Measurements from ENCODE around the gene MED10. TPM values are rescaled to one million over a fixed set of nuclear protein-coding genes. Genes with fewer than 3 reads are reported as not detected.

The MED10 gene
- polyA plus RNA-seq, 1 of the 3 experiments (the other 2 are of a cell fraction): 75.9 TPM

DNA sequence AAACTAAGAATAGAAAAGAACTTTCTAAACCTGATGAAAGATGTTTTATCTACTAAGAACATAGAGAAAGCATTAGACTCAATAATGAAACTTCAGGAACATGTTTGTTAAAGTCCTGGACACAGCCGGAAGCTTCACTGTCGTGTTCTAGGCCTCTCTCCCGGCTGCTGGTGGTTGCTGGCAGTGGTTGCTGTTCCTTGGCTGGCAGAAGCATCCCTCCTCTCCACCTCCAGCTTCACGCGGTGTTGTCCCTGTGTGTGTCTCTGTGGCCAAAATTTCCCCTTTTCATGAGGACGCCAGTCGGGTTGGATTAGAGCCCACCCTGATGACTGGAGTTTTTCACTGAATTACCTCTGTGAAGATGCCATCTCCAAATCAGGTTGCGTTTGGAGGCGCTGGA lies 6.5 kb upstream of the MED10 start:
- WGBS (ENCODE audit: low lambda C conversion rate): 86% methylated on average over 9 of the region's 9 CpGs
- Histone ChIP-seq H3K27ac (ENCODE audit: low read depth in 2 of 2, low read length in 1 of 2) (no peak overlapping the region), H3K9me2 (no peaks in the 10 kb centered on the region), H3K4me3 (ENCODE audit: low read depth in 2 of 2, low read length in 1 of 2) (no peak overlapping the region), H3K9ac (no peak overlapping the region), H3K27me3 (ENCODE audit: insufficient read depth) (no peaks in the 10 kb centered on the region), H3K9me3 (no peaks in the 10 kb centered on the region), H4K20me1 (ENCODE audit: insufficient read depth) (no peaks in the 10 kb centered on the region), H2AFZ (ENCODE audit: low read depth) (no peak overlapping the region), H3K36me3 (replicated peaks in 1 of 2; ENCODE audit: control insufficient read depth in 1 of 2, insufficient read depth in 2 of 2, low read length in 1 of 2) (no peaks in the 10 kb centered on the region), H3K79me2 (ENCODE audit: insufficient read depth) (no peaks in the 10 kb centered on the region), H3F3A (replicated peaks; ENCODE audit: insufficient read depth) (no peaks in the 10 kb centered on the region), H3K4me2 (no peak overlapping the region), H3K4me1 (ENCODE audit: control insufficient read depth in 1 of 2, insufficient read depth in 2 of 2, low read depth in 1 of 2, low read length in 1 of 2) (peaks cover 0 to 2% of the 10 kb centered on the region in 2 experiments; a peak in 2 of 4 replicates)
- TF ChIP-seq RFX5 (IDR thresholded peaks at IDR 0.05; ENCODE audit: low read length): no peak
- no peak for TF ChIP-seq CHD2 (IDR thresholded peaks at IDR 0.05; ENCODE audit: low read length, partially characterized antibody)
- no peak for TF ChIP-seq EP300 (IDR thresholded peaks at IDR 0.05; ENCODE audit: borderline replicate concordance in 1 of 2, low read depth in 1 of 2, low read length in 1 of 2)
- TF ChIP-seq MEF2A (IDR thresholded peaks at IDR 0.05; ENCODE audit: borderline replicate concordance, low read depth): no peak
- no peak for TF ChIP-seq FOXM1 (IDR thresholded peaks at IDR 0.05; ENCODE audit: low read depth)
- TF ChIP-seq POLR2AphosphoS5 (IDR thresholded peaks at IDR 0.05; ENCODE audit: low read depth, low read length): no peak
- no peak for TF ChIP-seq NFIC (IDR thresholded peaks at IDR 0.05; ENCODE audit: borderline replicate concordance)
- no peak for TF ChIP-seq MAX (IDR thresholded peaks at IDR 0.05; ENCODE audit: low read depth)
- no peak for TF ChIP-seq RAD21 (IDR thresholded peaks at IDR 0.05; ENCODE audit: low read length)
- TF ChIP-seq, protein P1, sequence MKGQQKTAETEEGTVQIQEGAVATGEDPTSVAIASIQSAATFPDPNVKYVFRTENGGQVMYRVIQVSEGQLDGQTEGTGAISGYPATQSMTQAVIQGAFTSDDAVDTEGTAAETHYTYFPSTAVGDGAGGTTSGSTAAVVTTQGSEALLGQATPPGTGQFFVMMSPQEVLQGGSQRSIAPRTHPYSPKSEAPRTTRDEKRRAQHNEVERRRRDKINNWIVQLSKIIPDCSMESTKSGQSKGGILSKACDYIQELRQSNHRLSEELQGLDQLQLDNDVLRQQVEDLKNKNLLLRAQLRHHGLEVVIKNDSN (IDR thresholded peaks at IDR 0.05; ENCODE audit: borderline replicate concordance, low read depth): no peak
- TF ChIP-seq SIN3A (IDR thresholded peaks at IDR 0.05; ENCODE audit: borderline replicate concordance, low read depth, low read length): no peak
- no peak for TF ChIP-seq MXI1 (IDR thresholded peaks at IDR 0.05; ENCODE audit: low read depth, low read length)
- TF ChIP-seq RXRA (IDR thresholded peaks at IDR 0.05; ENCODE audit: borderline replicate concordance, low read depth): no peak
- no peak for TF ChIP-seq FOXJ3 (CRISPR knock-in tag; IDR thresholded peaks at IDR 0.05)
- no peak for TF ChIP-seq RCOR1 (IDR thresholded peaks at IDR 0.05; ENCODE audit: low read length)
- no peak for TF ChIP-seq TEAD4 (IDR thresholded peaks at IDR 0.05; ENCODE audit: borderline replicate concordance, insufficient read depth)
- no peak for TF ChIP-seq NRF1 (IDR thresholded peaks at IDR 0.05; ENCODE audit: low read depth, low read length)
- TF ChIP-seq SMC3 (IDR thresholded peaks at IDR 0.05; ENCODE audit: low read depth, low read length): no peak
- TF ChIP-seq, protein P2, sequence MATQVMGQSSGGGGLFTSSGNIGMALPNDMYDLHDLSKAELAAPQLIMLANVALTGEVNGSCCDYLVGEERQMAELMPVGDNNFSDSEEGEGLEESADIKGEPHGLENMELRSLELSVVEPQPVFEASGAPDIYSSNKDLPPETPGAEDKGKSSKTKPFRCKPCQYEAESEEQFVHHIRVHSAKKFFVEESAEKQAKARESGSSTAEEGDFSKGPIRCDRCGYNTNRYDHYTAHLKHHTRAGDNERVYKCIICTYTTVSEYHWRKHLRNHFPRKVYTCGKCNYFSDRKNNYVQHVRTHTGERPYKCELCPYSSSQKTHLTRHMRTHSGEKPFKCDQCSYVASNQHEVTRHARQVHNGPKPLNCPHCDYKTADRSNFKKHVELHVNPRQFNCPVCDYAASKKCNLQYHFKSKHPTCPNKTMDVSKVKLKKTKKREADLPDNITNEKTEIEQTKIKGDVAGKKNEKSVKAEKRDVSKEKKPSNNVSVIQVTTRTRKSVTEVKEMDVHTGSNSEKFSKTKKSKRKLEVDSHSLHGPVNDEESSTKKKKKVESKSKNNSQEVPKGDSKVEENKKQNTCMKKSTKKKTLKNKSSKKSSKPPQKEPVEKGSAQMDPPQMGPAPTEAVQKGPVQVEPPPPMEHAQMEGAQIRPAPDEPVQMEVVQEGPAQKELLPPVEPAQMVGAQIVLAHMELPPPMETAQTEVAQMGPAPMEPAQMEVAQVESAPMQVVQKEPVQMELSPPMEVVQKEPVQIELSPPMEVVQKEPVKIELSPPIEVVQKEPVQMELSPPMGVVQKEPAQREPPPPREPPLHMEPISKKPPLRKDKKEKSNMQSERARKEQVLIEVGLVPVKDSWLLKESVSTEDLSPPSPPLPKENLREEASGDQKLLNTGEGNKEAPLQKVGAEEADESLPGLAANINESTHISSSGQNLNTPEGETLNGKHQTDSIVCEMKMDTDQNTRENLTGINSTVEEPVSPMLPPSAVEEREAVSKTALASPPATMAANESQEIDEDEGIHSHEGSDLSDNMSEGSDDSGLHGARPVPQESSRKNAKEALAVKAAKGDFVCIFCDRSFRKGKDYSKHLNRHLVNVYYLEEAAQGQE (IDR thresholded peaks at IDR 0.05; ENCODE audit: low read depth, low read length): no peak
- DNase-seq: no peak
- POLR2A ChIA-PET: no interaction called here
- CTCF ChIA-PET: interaction anchor here (1.2 kb wide), 1 partner anchor 67 kb away, joined by 3 read pairs; no protein-coding TSS in a partner anchor

Measured in SK-N-SH (cell line).